ENCODE data around the gene RHOA. TPM values are rescaled to one million over a fixed set of nuclear protein-coding genes. Genes with fewer than 3 reads are reported as not detected.

The RHOA gene
- total RNA-seq, 2 experiments from 2014 or later: 467 to 520 TPM

Other genes with a start within 250 kb of the RHOA start
- gene CCDC71, start 245.6 kb downstream of the RHOA start, total RNA-seq: 10 to 100 TPM; 21.7 to 22.2 TPM
- 1 to 10 TPM; 1.5 to 1.7 TPM for gene KLHDC8B, start 240.4 kb downstream of the RHOA start, total RNA-seq
- gene C3orf62, start 134.7 kb downstream of the RHOA start, total RNA-seq: 10 to 100 TPM; 12.2 to 13.5 TPM
- gene USP4, start 71.9 kb downstream of the RHOA start, total RNA-seq: 10 to 100 TPM; 87.1 to 88.4 TPM
- gene GPX1, start 53.6 kb downstream of the RHOA start, total RNA-seq: 100 to 1,000 TPM in 1 of 2 experiments, 10 to 100 TPM in 1; 89.7 to 110 TPM
- 10 to 100 TPM; 23.3 to 24.8 TPM for gene TCTA, start 447 bp upstream of the RHOA start, total RNA-seq
- gene AMT, start 10.5 kb upstream of the RHOA start, total RNA-seq: 1 to 10 TPM; 6.2 to 6.3 TPM
- 10 to 100 TPM; 24.9 to 30.3 TPM for gene NICN1, start 17.3 kb upstream of the RHOA start, total RNA-seq
- 10 to 100 TPM; 15.4 to 18.1 TPM for gene DAG1, start 58.3 kb upstream of the RHOA start, total RNA-seq
- gene BSN, start 142.5 kb upstream of the RHOA start, total RNA-seq: under 1 TPM; 0.06 to 0.07 TPM

Measured in activated CD4-positive, alpha-beta T cell treated with anti-CD3 and anti-CD28 coated beads, Interleukin-2, amount 10 ng/mL, durations not matched to agents 7 days and 5 days (primary cell).